Right renal cortex interstitium (tissue), 3 donors: ENCODE results near the gene ZNF496. TPM values are rescaled to one million over a fixed set of nuclear protein-coding genes. Genes with fewer than 3 reads are reported as not detected.
"Not testable (repeated sequence)": the region's sequence is repeated elsewhere in the genome, so short reads cannot be mapped to it uniquely, and the experiment has no call there.

Source experiments
- DNase-seq, 3 donors: peaks; one replicate each; pipeline ENCODE4 v3.0.0-alpha.2; 2013; ENCODE audit warnings: low read depth in 3 of 3, low spot score in 2 of 3
- polyA plus RNA-seq, 3 donors: library from polyadenylated mRNA; unstranded; fragments of 120-200 nt; gene quantifications; one replicate each; pipeline ENCODE4 v1.2.1, GENCODE V29; 2013; ENCODE audit not compliant: insufficient read length in 3 of 3

Gene ZNF496
- polyA plus RNA-seq, 3 donors, result 34.1 to 35.0 (median 34.3) TPM

- DNase-seq, result no peak
Observed at GRCh38 chr1:247295746-247296145, 35.9 kb downstream of the ZNF496 start.

DNA sequence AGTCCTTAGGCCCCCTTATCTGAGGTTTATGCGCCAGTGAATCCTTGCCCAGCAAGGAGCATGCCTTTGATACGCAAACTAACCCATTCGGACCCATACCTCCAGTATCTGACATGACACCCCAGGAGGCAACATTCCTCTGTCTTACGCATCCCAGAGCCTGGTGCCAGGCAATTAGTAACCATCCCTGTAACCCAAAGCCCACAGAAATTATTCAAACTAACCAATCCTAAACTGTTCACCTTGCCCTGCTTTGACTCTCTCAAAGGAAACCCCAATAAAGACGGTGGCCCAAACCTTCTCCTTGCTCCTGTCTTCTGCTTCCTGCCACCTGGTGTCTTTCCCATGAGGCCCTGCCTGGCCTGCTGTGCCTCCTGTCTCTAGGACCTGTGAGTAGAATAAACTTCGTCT is 36.4 kb downstream of the ZNF496 start:
- DNase-seq, result no peak

GRCh38 chr1:247294282-247294681 is 37.4 kb downstream of the ZNF496 start:
- no peak for DNase-seq

DNA sequence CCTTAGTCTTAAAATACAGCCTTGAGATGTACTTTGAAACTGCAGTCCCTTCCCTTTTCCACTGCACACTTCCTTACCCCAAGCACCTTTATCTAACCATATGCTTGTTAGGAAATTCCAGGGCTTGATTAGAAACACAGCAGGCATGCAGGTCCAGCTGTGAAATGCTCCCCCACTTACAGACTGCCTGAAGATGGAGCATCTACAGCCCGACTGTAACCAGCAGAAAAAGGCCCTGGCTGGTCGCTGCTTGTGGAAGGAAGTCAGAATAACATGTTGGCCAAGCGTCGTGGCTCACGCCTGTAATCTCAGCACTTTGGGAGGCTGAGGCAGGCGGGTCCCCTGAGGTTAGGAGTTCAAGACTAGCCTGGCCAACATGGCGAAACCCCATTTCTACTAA is 38.6 kb downstream of the ZNF496 start:
- no peak for DNase-seq

GRCh38 chr1:247291833-247292561 is 39.7 kb downstream of the ZNF496 start:
- DNase-seq, result no peak

DNA sequence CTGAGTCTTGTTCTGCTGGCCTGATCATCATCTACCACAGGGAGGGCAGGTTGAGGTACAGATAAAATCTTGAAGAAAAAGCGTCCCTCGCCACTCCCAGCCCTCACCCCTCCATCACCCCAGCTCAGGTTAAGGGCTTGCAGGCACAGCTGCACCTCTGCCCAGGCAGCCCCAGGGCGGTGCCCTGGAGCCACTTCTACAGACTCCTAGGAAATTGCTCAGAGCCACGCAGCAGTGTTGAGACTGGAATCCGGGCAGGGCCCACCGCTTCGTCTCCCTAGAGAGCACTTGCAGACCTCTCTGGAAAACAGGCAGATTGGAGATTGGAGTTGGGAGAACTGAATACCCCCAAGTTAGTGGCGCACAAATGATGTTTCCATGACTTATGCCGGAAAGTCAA is 40.5 kb downstream of the ZNF496 start:
- DNase-seq, result no peak

DNA sequence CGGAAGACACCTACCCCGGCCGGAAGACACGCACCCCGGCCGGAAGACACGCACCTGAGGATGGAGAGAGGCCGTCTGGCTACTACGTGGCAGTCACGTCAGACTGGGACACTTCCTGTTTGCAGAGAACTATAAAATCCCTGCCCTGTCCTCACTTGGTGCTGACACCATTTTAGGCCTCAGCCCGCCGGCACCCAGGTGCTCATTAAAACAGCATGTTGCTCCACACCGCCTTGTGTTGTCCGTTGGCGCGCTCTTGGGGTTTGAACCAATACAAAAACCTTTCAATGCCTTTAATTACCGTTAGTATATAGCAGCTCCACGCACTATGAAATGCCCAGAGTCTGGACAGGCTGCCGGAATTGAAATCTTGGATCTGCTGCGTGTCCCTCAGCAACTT is 41.1 kb downstream of the ZNF496 start:
- DNase-seq, result no peak

DNA sequence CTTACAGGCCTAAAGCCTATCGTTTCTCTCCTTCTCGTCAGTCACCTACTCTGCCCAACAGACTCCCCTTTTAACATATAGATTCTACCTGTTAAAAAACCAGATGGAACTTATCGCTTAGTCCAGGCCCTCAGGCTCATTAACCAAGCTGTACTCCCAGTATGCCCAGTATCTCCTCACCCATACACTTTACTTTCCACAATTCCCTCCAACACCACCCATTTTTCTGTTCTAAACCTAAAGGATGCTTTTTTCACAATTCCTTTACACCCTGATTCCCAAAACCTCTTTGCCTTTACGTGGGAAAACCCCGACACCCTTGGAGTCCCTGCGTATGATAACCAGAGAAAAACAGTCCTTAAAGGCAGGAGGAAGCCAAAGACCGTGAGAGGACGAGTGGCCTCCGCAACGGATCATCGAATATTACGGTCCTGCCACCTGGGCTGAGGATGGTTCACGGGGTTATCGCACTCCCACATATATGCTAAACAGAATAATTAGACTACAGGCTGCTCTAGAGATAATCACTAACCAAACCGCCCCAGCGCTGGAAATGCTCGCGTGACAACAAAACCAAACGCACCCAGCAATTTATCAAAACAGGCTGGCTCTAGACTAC is 42.3 kb downstream of the ZNF496 start:
- not testable (repeated sequence) for DNase-seq

- DNase-seq, result no peak
Observed at GRCh38 chr1:247288341-247288740, 43.3 kb downstream of the ZNF496 start.

DNA sequence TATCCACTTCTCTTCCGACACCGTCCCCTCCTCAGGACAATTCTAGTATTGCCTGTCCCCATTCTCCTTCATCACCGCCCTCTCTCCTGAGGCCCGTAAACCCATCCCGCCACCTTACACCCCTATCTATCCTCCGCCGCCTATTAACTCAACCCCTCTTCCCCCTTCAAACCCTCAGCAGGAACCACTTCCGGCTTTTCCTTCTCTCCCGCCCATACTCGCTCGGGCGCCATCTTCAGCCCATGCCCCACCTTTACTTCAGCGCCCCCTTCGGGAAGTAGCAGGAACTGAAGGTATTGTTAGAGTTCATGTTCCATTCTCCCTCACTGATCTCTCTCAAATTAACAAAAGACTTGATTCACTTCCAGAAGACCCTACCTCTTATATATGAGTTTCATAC is 44.2 kb downstream of the ZNF496 start:
- DNase-seq, result no peak

GRCh38 chr1:247286134-247286670 is 45.5 kb downstream of the ZNF496 start:
- no peak for DNase-seq

DNA sequence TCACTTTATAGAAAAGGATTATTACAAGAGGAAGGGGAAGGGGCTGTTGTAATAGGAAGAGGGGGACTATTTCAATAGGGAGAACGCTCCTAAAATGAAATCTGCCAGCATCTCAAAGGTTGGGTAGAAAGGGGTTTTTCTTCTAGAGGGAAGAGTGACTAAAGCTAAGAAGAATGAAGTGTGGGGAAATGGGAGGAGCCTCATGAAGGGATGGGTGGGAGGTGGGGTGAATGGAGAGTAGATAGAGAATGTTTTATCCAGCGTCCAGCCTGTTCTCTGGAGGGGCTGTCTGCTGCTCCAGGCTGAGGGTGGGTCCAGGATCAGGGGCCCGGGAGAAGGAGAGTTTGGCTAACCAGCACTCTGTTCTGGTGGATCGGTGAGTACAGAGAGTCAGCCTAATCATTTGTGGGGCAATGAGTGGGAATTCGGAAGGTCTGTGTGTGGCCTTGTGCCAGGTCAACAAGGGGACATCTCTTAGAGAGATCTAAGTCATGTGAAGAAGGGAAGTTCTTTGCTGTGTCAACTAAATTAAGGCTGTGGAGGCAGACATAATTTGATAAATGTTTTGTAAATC is 50.6 kb downstream of the ZNF496 start:
- no peak for DNase-seq

DNA sequence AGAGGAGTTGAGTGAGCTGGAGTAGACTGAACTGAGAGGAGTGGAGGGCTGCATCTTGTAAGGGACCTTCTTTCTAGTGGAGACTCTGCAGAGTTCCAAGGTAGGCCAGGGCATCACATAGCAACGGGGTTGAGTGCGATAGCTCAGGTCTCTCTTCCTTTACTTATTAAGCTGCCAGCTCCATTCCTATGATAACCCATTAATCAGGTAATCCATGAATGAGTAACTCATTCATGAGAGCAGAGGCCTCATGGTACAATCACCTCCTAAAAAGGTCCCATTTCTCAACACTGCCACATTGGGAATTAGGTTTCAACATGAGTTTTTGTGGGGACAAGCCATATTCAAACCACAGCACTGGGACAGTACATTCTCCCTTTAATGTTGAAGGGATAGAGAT is 54.5 kb downstream of the ZNF496 start:
- DNase-seq, result no peak

- no peak for DNase-seq
Observed at GRCh38 chr1:247274605-247275256, 56.9 kb downstream of the ZNF496 start.

DNA sequence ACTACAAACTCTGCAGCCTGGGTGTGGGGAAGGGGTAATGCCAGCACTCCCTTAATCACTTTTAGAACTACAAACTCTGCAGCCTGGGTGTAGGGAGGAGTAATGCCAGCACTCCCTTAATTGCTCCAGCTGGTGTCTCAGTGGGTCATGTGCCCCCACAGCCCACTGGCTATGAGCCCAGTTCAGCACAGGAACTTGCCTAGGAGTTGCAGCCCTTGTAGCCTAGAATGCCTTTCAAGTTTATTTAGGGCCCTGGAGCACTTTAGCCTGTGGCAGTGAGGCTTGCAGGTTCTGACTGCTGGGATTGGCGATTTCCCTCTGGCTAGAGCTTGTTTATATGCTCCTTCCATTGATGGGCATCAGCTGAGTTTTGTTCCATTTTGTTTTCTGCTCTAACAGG is 58.7 kb downstream of the ZNF496 start:
- no peak for DNase-seq

DNA sequence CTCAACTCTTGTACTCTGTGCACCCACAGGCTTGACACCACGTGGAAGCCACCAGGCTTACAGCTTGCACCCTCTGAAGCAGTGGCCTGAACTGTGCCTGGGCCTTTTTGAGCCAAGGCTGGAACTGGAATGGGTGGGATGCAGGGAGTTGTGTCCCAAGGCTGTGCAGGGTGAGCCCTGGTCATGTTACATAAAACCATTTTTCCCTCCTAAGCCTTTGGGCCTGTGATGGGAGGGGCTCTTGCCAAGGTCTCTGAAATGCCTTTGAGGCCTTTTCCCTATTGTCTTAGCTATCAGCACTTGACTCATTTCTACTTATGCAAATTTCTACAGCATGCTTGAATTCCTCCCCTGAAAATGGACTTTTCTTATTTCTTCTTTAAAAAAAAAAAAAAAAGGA is 61.7 kb downstream of the ZNF496 start:
- DNase-seq, result no peak

- DNase-seq, result no peak
Observed at GRCh38 chr1:247269133-247269532, 62.5 kb downstream of the ZNF496 start.

GRCh38 chr1:247268390-247269045 is 63.1 kb downstream of the ZNF496 start:
- no peak for DNase-seq

- no peak for DNase-seq
Observed at GRCh38 chr1:247266053-247266452, 65.6 kb downstream of the ZNF496 start.

- not testable (repeated sequence) for DNase-seq
Observed at GRCh38 chr1:247255772-247256171, 75.9 kb downstream of the ZNF496 start, which contains the start of gene VN1R5. Gene VN1R5, plus strand, starts transcription at chr1:247256072.

DNA sequence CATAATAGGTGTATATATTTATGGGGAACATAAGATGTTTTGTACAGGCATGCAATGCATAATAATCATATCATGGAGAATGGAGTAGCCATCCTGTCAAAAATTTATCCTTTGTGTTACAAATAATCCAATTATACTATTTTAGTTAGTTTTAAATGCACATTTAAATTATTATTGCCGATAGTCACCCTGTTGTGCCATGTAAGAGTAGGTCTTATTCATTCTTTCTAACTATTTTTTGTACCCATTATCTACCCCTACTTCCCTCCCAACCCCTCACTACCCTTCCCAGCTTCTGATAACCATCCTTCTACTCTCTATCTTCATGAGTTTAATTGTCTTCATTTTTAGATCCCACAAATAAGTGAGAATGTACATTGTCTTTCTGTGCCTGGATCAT is 84.1 kb downstream of the ZNF496 start:
- DNase-seq, result no peak
